Mucosa of descending colon (tissue), 3 donors: ENCODE results near the gene MAML3. TPM values are rescaled to one million over a fixed set of nuclear protein-coding genes. Genes with fewer than 3 reads are reported as not detected.

Source experiments
- ATAC-seq: fragments of 200-7000 bp; cut with Tn5 transposase; one replicate; pipeline ENCODE4 v1.9.1; 2020; ENCODE audit warnings: mild to moderate bottlenecking, moderate library complexity
- DNase-seq, 3 donors: peaks; one replicate each; pipeline ENCODE4 v3.0.0-alpha.2; 2020
- H3K36me3 ChIP-seq: fragments of 200-600 bp; one replicate; pipeline ENCODE4 v1.8.0; 2021; ENCODE audit warnings: low read depth, mild to moderate bottlenecking
- H3K4me1 ChIP-seq: fragments of 200-600 bp; one replicate; pipeline ENCODE4 v1.8.0; 2021; ENCODE audit warnings: low read depth, mild to moderate bottlenecking
- H3K4me3 ChIP-seq: fragments of 200-600 bp; one replicate; pipeline ENCODE4 v1.8.0; 2021; ENCODE audit warnings: mild to moderate bottlenecking
- H3K9me3 ChIP-seq: fragments of 200-600 bp; one replicate; pipeline ENCODE4 v1.8.0; 2021; ENCODE audit warnings: mild to moderate bottlenecking
- intact Hi-C, 2 donors: fragments of 100-400 bp; cut with DNase I in 1 of 2; cut with micrococcal nuclease in 1 of 2; formaldehyde crosslinking; loops; one replicate each; pipeline versions ENCODE4 v1.11.0 to v1.11.1; 2022; cut with DNase I, micrococcal nuclease
- total RNA-seq, 3 donors: library from RNA; stranded (reverse); fragmentation: NEBNext Ultra II Directional in 2 of 3; extraction: Animal tissue kit (Norgen Biotek cat#: 25700) in 2 of 3; gene quantifications; one replicate each; pipeline versions ENCODE4 v1.2.1 to v1.2.4, GENCODE V29; 2021 to 2023
- TF ChIP-seq, protein P1 (sequence below): fragments of 200-600 bp; IDR thresholded peaks from one replicate; pipeline ENCODE4 v1.8.0; 2022; ENCODE audit warnings: antibody characterized with exemption, mild to moderate bottlenecking
- donor health status: DM: no; HTN: no; CAD: no; lungs with moderate emphysema.
- donor health status: DM: no; HTN: no; CAD: no.
- donor health status: DM: no; HTN: yes; CAD: no.

The MAML3 gene
- total RNA-seq, 3 donors from 2014 or later, result 10.4 to 23.5 (median 14.8) TPM

DNA sequence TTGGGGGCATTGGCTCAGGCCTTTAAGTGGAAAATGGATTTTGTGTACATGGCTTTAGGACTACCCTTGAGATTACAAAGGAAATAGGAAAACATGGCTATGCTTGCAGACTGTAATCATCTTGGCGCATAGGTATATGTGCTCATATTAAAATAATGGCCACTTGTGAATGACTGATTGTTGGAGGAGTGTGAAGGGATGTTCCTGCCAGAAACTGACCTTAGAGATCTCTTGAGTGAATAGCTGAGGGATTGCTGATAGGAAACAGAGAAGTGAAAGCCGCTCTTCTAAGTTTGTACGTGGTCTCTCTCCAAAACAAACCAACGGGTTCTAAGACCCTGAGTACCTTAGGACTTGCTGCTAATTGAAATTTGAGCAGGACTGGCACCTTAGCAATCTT, 302.3 kb downstream of the MAML3 start:
- Histone ChIP-seq H3K4me1 (no peaks in the 10 kb centered on the region), H3K9me3 (no peaks in the 10 kb centered on the region), H3K36me3 (no peaks in the 10 kb centered on the region), H3K4me3 (no peak overlapping the region)
- TF ChIP-seq, protein P1, sequence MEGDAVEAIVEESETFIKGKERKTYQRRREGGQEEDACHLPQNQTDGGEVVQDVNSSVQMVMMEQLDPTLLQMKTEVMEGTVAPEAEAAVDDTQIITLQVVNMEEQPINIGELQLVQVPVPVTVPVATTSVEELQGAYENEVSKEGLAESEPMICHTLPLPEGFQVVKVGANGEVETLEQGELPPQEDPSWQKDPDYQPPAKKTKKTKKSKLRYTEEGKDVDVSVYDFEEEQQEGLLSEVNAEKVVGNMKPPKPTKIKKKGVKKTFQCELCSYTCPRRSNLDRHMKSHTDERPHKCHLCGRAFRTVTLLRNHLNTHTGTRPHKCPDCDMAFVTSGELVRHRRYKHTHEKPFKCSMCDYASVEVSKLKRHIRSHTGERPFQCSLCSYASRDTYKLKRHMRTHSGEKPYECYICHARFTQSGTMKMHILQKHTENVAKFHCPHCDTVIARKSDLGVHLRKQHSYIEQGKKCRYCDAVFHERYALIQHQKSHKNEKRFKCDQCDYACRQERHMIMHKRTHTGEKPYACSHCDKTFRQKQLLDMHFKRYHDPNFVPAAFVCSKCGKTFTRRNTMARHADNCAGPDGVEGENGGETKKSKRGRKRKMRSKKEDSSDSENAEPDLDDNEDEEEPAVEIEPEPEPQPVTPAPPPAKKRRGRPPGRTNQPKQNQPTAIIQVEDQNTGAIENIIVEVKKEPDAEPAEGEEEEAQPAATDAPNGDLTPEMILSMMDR, result no peak
- DNase-seq, result no peak
- ATAC-seq, result no peak
- intact Hi-C loops, result no loop called here

DNA sequence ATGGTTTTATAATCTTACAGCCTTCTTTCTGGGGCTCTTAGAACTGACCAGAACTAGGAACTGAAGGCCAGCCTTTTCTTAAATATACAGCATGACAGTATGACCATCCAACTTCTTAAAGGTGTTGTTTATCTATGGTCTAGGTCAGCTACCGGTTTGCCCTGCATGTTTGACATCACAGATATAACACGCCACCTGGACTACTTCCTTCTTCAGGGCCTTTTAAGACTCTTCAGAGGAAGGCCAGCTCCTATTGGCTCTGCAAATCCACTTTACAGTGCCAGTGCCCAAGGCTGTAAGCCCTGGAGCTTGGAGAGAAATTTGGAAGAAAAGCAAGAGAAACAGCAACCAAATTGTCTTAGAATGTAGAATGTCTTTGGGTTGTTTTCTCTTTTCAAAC, 302.9 kb downstream of the MAML3 start:
- Histone ChIP-seq H3K4me3 (no peak overlapping the region), H3K4me1 (no peaks in the 10 kb centered on the region), H3K36me3 (no peaks in the 10 kb centered on the region), H3K9me3 (no peaks in the 10 kb centered on the region)
- intact Hi-C loops, result no loop called here
- ATAC-seq (peak; percentile 34), DNase-seq (no peak)
- TF ChIP-seq, protein P1, result no peak

DNA sequence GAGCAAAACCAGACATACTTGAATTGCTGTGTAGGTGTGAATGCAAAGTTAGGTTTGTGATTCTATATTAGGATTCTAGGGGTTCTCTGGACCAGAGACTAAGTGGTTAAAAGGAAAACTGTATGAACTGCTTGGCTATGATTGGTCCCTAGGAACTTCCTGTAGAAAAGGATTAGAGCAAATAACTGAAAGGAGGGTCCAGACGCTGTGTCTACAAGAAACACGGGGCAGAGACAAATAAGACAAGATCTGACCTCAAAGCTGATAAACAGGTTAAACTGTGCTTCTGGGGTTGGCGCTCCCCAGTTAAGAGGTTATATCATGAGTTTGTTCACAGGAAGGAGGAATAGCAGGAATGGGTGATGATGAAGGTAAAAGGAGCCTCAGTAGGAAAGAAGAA, 304.8 kb downstream of the MAML3 start:
- intact Hi-C loops, result no loop called here
- no peak for DNase-seq
- Histone ChIP-seq H3K4me1 (no peaks in the 10 kb centered on the region), H3K4me3 (no peak overlapping the region), H3K36me3 (no peaks in the 10 kb centered on the region), H3K9me3 (no peaks in the 10 kb centered on the region)
- TF ChIP-seq, protein P1, result no peak
- ATAC-seq, result no peak

DNA sequence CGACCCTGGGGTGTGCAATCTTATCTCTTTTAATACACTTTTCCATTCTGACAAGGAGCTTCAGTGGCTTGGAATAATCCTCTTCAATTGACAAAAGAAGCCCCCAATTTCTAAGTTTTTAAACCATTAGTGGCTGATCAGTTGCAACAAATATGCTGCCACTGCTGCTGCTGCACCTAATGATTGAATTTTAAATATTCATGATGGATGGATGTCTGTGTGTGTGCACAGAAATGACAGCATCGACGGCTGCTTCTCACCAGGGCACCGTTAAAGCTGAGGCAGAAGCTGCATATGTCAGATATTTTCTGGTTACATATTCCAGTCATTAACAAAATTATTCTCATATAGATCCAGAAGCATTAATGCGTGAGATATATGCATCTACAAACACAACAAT, 306.0 kb downstream of the MAML3 start:
- H3K9me3 ChIP-seq, result no peaks in the 10 kb centered on the region

DNA sequence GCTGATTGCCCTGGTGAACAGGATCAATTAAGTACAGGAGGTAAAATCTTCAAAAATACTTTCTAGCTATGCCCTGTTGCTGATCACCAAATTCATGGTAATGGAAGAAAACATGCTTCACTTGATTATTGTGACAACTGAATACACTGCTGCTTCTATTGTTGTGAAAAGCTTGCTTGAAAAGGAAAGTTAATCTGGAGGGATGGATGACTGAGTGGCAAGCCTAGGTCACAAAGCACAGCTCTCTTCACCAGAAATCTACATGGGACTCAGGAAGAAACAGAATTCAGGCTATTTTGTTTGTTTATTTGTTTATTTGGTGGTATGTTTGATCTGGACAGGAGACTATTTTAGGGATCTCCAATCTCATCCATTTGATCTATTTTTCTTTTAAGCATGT, 306.4 kb downstream of the MAML3 start:
- no peaks in the 10 kb centered on the region for H3K4me1 ChIP-seq
- intact Hi-C loops, result no loop called here
- TF ChIP-seq, protein P1, result no peak
- no peak overlapping the region for H3K4me3 ChIP-seq
- ATAC-seq, result no peak
- no peaks in the 10 kb centered on the region for H3K9me3 ChIP-seq
- DNase-seq, result no peak
- no peaks in the 10 kb centered on the region for H3K36me3 ChIP-seq

More for the DNA sequence above, 306.0 kb downstream of the MAML3 start:
- ATAC-seq (no peak), DNase-seq (no peak)
- Histone ChIP-seq H3K36me3 (no peaks in the 10 kb centered on the region), H3K4me1 (no peaks in the 10 kb centered on the region), H3K4me3 (no peak overlapping the region)
- intact Hi-C loops, result no loop called here
- TF ChIP-seq, protein P1, result no peak

DNA sequence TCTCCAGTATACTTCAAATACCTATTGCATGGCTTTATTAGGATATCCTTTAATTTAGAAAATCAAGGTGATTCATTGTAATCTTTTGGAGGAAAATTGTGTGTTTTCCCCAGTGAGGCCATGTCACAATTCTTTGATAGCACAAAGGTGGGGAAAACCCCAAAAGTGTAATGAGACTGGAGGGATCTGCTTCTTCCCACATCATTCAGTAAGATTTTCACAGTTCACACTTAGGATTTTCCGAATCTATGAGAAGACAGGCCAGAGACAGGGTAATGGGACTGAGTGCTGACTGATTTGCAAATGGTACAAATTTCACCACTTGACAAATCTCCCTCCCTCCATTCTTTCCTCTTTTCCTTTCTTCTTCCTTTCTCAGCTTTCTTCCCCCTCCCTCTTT, 307.2 kb downstream of the MAML3 start:
- Histone ChIP-seq H3K9me3 (no peaks in the 10 kb centered on the region), H3K4me1 (peaks cover under 1% of the 10 kb centered on the region), H3K4me3 (no peak overlapping the region), H3K36me3 (no peaks in the 10 kb centered on the region)
- DNase-seq (no peak), ATAC-seq (no peak)
- intact Hi-C loops, result no loop called here
- TF ChIP-seq, protein P1, result no peak
